Fibroblast of lung (primary cell): ENCODE results near the gene MUSK.

Source experiments
- EZH2 ChIP-seq: IDR thresholded peaks from 2 replicates; pipeline ENCODE4 v1.5.1; 2012; ENCODE audit warnings: low read length, control low read depth, mild to moderate bottlenecking; ENCODE audit errors: missing control alignments
- TF ChIP-seq, protein P1 (sequence below), 2 donors: IDR thresholded peaks in 1 of 2; conservative IDR thresholded peaks in 1 of 2; 1 replicate in 1 of 2; 2 replicates in 1 of 2; pipeline ENCODE4 v1.5.1; 2011 to 2012; ENCODE audit warnings: low read length in 2 of 2, control low read depth in 1 of 2, inconsistent platforms in 1 of 2, low read depth in 1 of 2, mild to moderate bottlenecking in 1 of 2

DNA sequence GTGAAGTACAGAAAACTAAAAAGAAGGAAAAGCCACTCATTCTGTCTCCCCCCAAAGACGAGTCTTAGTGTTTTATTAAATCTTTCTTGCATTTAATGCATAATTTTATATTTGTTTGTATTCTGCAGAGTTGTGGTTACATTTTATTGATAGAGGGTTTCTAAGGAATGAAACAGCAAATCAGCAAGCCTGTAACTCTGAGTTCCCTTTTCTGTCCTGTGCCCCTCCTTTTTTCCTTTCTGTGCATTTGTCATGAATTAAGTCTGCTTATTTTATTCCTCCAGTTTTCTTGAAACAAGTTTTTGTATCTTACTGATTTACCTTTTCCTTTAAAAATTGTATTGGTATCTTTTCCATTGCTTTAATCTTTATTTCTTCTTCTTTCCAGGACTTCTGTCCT, 132.8 kb downstream of the MUSK start:
- TF ChIP-seq, protein P1, sequence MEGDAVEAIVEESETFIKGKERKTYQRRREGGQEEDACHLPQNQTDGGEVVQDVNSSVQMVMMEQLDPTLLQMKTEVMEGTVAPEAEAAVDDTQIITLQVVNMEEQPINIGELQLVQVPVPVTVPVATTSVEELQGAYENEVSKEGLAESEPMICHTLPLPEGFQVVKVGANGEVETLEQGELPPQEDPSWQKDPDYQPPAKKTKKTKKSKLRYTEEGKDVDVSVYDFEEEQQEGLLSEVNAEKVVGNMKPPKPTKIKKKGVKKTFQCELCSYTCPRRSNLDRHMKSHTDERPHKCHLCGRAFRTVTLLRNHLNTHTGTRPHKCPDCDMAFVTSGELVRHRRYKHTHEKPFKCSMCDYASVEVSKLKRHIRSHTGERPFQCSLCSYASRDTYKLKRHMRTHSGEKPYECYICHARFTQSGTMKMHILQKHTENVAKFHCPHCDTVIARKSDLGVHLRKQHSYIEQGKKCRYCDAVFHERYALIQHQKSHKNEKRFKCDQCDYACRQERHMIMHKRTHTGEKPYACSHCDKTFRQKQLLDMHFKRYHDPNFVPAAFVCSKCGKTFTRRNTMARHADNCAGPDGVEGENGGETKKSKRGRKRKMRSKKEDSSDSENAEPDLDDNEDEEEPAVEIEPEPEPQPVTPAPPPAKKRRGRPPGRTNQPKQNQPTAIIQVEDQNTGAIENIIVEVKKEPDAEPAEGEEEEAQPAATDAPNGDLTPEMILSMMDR (conservative IDR thresholded peaks at IDR 0.05 in 1 of 2, IDR thresholded peaks at IDR 0.05 in 1 of 2; ENCODE audit: low read depth in 1 of 2, low read length in 2 of 2) = no peak
- no peak for TF ChIP-seq EZH2
